GM12878 (cell line): Measurements from ENCODE around the gene SYN1. TPM values are rescaled to one million over a fixed set of nuclear protein-coding genes. Genes with fewer than 3 reads are reported as not detected.

Source experiments
- ATAC-seq: fragments of 200-7000 bp; cut with Tn5 transposase; 3 replicates; pipeline ENCODE4 v1.9.1; 2020; ENCODE audit warnings: mild to moderate bottlenecking, moderate library complexity
- Bru-seq: library from RNA; stranded (reverse); fragments of 400-500 nt; gene quantifications from one replicate; lab custom pipeline; 2021; lab: Mats Ljungman, UMichigan
- BruChase-seq, 2 experiments: library from RNA; stranded (reverse); fragments of 400-500 nt; gene quantifications; one replicate each; lab custom pipeline; 2021; lab: Mats Ljungman, UMichigan
- BruUV-seq: library from RNA; stranded (reverse); fragments of 400-500 nt; replicated peaks from 2 replicates; lab custom pipeline; 2021; lab: Mats Ljungman, UMichigan
- CTCF ChIA-PET: fragments of 300-600 bp; sonication (Branson Sonifier 250); formaldehyde crosslinking; extraction: SDS; loops from one replicate; lab custom pipeline; 2021; ENCODE audit warnings: inconsistent platforms; lab: Yijun Ruan, JAX
- POLR2A ChIA-PET: fragments of 350-600 bp; formaldehyde crosslinking; extraction: SDS; loops from one replicate; lab custom pipeline; 2021; ENCODE audit warnings: inconsistent platforms; lab: Charles Lee
- RAD21 ChIA-PET: fragments of 300-600 bp; sonication (Branson Sonifier 250); formaldehyde crosslinking; loops from one replicate; lab custom pipeline; 2023; ENCODE audit warnings: antibody characterized with exemption; ENCODE audit not compliant: unreplicated experiment; lab: Charles Lee
- SMC1A ChIA-PET: fragments of 300-600 bp; sonication (Branson Sonifier 250); formaldehyde crosslinking; loops from one replicate; lab custom pipeline; 2023; ENCODE audit not compliant: unreplicated experiment, uncharacterized antibody; lab: Charles Lee
- DNase-seq: peaks from one replicate; pipeline ENCODE4 v3.0.0-alpha.2; 2011; ENCODE audit warnings: low read depth, low spot score
- FAIRE-seq: peaks from 3 replicates; lab custom pipeline; 2011; peaks lifted over from hg19 to GRCh38; lab: Jason Lieb, UNC
- H2AFZ ChIP-seq: 2 replicates; pipeline ENCODE4 v1.6.0; 2011; ENCODE audit warnings: low read depth, low read length, control low read depth; ENCODE audit not compliant: control insufficient read depth
- H3K27ac ChIP-seq: 2 replicates; pipeline ENCODE4 v1.5.1; 2011; ENCODE audit warnings: control low read depth; ENCODE audit not compliant: control insufficient read depth, insufficient read depth
- H3K27me3 ChIP-seq, 2 experiments: replicated peaks in 1 of 2; 2 replicates each; pipeline versions ENCODE4 v1.6.0 to v1.6.1; 2011; ENCODE audit warnings: low read length in 1 of 2; ENCODE audit not compliant: control insufficient read depth in 2 of 2, insufficient read depth in 2 of 2
- H3K36me3 ChIP-seq, 2 experiments: 2 replicates each; pipeline ENCODE4 v1.5.1; 2011; ENCODE audit warnings: low read length in 1 of 2; ENCODE audit not compliant: control insufficient read depth in 2 of 2, insufficient read depth in 2 of 2
- H3K4me1 ChIP-seq: 2 replicates; pipeline ENCODE4 v1.6.1; 2011; ENCODE audit warnings: mild to moderate bottlenecking, low read length, moderate library complexity, mixed read lengths; ENCODE audit not compliant: control insufficient read depth, insufficient read depth
- H3K4me2 ChIP-seq: 2 replicates; pipeline ENCODE4 v1.6.0; 2011; ENCODE audit warnings: control low read depth; ENCODE audit not compliant: control insufficient read depth, insufficient read depth
- H3K4me3 ChIP-seq: fragments of 200-600 bp; sonication (generic); 2 replicates; pipeline ENCODE4 v1.5.1; 2016
- H3K79me2 ChIP-seq: 2 replicates; pipeline ENCODE4 v1.6.0; 2011; ENCODE audit warnings: low read length; ENCODE audit not compliant: control insufficient read depth, insufficient read depth
- H3K9ac ChIP-seq: 2 replicates; pipeline ENCODE4 v1.8.0; 2011; ENCODE audit warnings: low read length, control low read depth, mixed read lengths; ENCODE audit not compliant: control insufficient read depth, insufficient read depth
- H3K9me3 ChIP-seq: replicated peaks from 3 replicates; pipeline ENCODE4 v1.5.1; 2011; ENCODE audit warnings: mild to moderate bottlenecking, low read length; ENCODE audit not compliant: control insufficient read depth, insufficient read depth
- H4K20me1 ChIP-seq: 2 replicates; pipeline ENCODE4 v1.6.0; 2011; ENCODE audit not compliant: control insufficient read depth, insufficient read depth
- BACH1 ChIP-seq: fragments of 450-650 bp; IDR thresholded peaks from 2 replicates; pipeline ENCODE4 v1.6.1; 2017; ENCODE audit warnings: mild to moderate bottlenecking, borderline replicate concordance
- CHD1 ChIP-seq: IDR thresholded peaks from 2 replicates; pipeline ENCODE4 v1.6.1; 2012; ENCODE audit warnings: low read depth, low read length, improper control_type of control experiment
- FOXM1 ChIP-seq: IDR thresholded peaks from 2 replicates; pipeline ENCODE4 v1.6.1; 2012; ENCODE audit warnings: low read depth, mild to moderate bottlenecking, inconsistent platforms, low read length, moderate library complexity
- HDAC6 ChIP-seq: fragments of 200-600 bp; sonication (generic); IDR thresholded peaks from one replicate; pipeline ENCODE4 v1.8.0; 2017; ENCODE audit warnings: antibody characterized with exemption; ENCODE audit not compliant: unreplicated experiment
- HDGF ChIP-seq: fragments of 450-650 bp; IDR thresholded peaks from 2 replicates; pipeline ENCODE4 v1.6.1; 2016; ENCODE audit warnings: antibody characterized with exemption
- NBN ChIP-seq: fragments of 450-650 bp; IDR thresholded peaks from 2 replicates; pipeline ENCODE4 v1.6.1; 2016
- NFYA ChIP-seq: IDR thresholded peaks from 2 replicates; pipeline ENCODE4 v1.6.1; 2011; ENCODE audit warnings: low read depth, mild to moderate bottlenecking, low read length, improper control_type of control experiment, borderline replicate concordance
- NRF1 ChIP-seq: conservative IDR thresholded peaks from 2 replicates; pipeline ENCODE4 v1.6.1; 2011; ENCODE audit warnings: mild to moderate bottlenecking, low read depth, low read length, improper control_type of control experiment
- SIX5 ChIP-seq: IDR thresholded peaks from 2 replicates; pipeline ENCODE4 v1.6.1; 2011; ENCODE audit warnings: mild to moderate bottlenecking, low read depth, low read length, moderate library complexity; ENCODE audit not compliant: severe bottlenecking
- SKIL ChIP-seq: fragments of 450-650 bp; IDR thresholded peaks from 2 replicates; pipeline ENCODE4 v1.6.1; 2017; ENCODE audit warnings: mild to moderate bottlenecking, low read depth, inconsistent platforms; ENCODE audit not compliant: poor library complexity, severe bottlenecking
- ZNF24 ChIP-seq: fragments of 450-650 bp; IDR thresholded peaks from 2 replicates; pipeline ENCODE4 v1.6.1; 2017; ENCODE audit warnings: antibody characterized with exemption, mild to moderate bottlenecking
- ZSCAN29 ChIP-seq: fragments of 450-650 bp; IDR thresholded peaks from 2 replicates; pipeline ENCODE4 v1.6.1; 2017; ENCODE audit warnings: mild to moderate bottlenecking, moderate library complexity
- WGBS: methylation state at CpG from one replicate; pipeline ENCODE4 v1.1.6; 2016; ENCODE audit warnings: low lambda C conversion rate; ENCODE audit not compliant: insufficient replicate concordance, insufficient coverage; ENCODE audit errors: missing lambda C conversion rate; 5-methylcytosine and 5-hydroxymethylcytosine counted together
- in situ Hi-C: fragments of 300-500 bp; cut with MboI; formaldehyde crosslinking; loops from 9 replicates; pipeline ENCODE4 v1.14.3; 2018; ENCODE audit warnings: mixed read lengths
- intact Hi-C: fragments of 100-400 bp; cut with micrococcal nuclease; formaldehyde crosslinking; loops from one replicate; pipeline ENCODE4 v1.14.2; 2022; ENCODE audit not compliant: unreplicated experiment
- long read RNA-seq, 2 experiments: library from polyadenylated mRNA; unstranded; transcript quantifications; one replicate each; pipeline ENCODE4 v2.0.0, GENCODE V29; 2019 to 2020
- polyA minus RNA-seq, 3 experiments: library from RNA; depleted of rRNA, polyadenylated mRNA; stranded (reverse); fragments of >200 nt; gene quantifications; 2 replicates each; pipeline ENCODE4 v1.2.3, GENCODE V29; 2011
- polyA plus RNA-seq, 11 experiments: library from polyadenylated mRNA; depleted of rRNA in 4 of 11; unstranded in 6 of 11; stranded (reverse) in 5 of 11; fragments of >200 nt; fragmentation: Nextera tagmentation in 4 of 11; fragmentation: Illumina TruSeq in 1 of 11; extraction: Ambion mirVana in 4 of 11; extraction: Trizol in 1 of 11; gene quantifications; 1 replicate in 1 of 11; 2 replicates in 10 of 11; pipeline versions ENCODE4 v1.2.1 to v1.2.3, GENCODE V29; 2011 to 2016; ENCODE audit warnings: inconsistent platforms in 2 of 11, missing spikeins in 2 of 11, low read depth in 1 of 11
- total RNA-seq, 4 experiments: library from RNA; depleted of rRNA in 3 of 4; stranded (reverse); fragments of >200 nt in 3 of 4; fragmentation: Illumina TruSeq in 1 of 4; extraction: Trizol in 1 of 4; gene quantifications; 2 replicates each; pipeline versions ENCODE4 v1.2.1 to v1.2.3, GENCODE V29; 2013 to 2021
- TF ChIP-seq, protein P1 (sequence below): IDR thresholded peaks from 2 replicates; pipeline ENCODE4 v1.6.1; 2011; ENCODE audit warnings: borderline replicate concordance, low read depth, mild to moderate bottlenecking, moderate library complexity, low read length; ENCODE audit not compliant: insufficient read depth, poor library complexity, severe bottlenecking

The SYN1 gene
- 0.31 and 2.1 TPM in 2 replicates for total RNA-seq (2013; cell fraction: nucleolus; rRNA removed)
- total RNA-seq (2014; rRNA removed) (0.05 and 0.11 TPM in 2 replicates), total RNA-seq (2014; rRNA removed; fragmentation: Illumina TruSeq; extraction: Trizol) (not detected in 2 replicates), total RNA-seq (2021) (0.21 and 0.43 TPM in 2 replicates), polyA plus RNA-seq (2011; rRNA removed) (0.27 and 0.30 TPM in 2 replicates), polyA plus RNA-seq (2014; fragmentation: Illumina TruSeq; extraction: Trizol) (0.16 and 1.5 TPM in 2 replicates), polyA plus RNA-seq (2014; fragmentation: Nextera tagmentation; extraction: Ambion mirVana) (under 1 TPM in 1 of 2 experiments, not detected in 1; 0.09 TPM), polyA plus RNA-seq (2014; rRNA removed) (not detected in 2 replicates), polyA plus RNA-seq (2016; fragmentation: Nextera tagmentation; extraction: Ambion mirVana) (under 1 TPM; 0.09 to 0.57 TPM), polyA minus RNA-seq (2011; rRNA and poly(A)+ RNA removed) (0.37 and 0.57 TPM in 2 replicates), Bru-seq, nascent RNA (percentile 29 among the genes with signal in this experiment), BruChase-seq, experiment 1, labeled RNA remaining after a 6-hour chase (percentile 36 among the genes with signal in this experiment), BruChase-seq, experiment 2, labeled RNA remaining after a 2-hour chase (percentile 27 among the genes with signal in this experiment)
- polyA plus RNA-seq (2011; ENCODE audit: low read depth): 1.6 TPM
- polyA plus RNA-seq (2011; cell fraction: cytosol; rRNA removed): 0.18 and 0.43 TPM in 2 replicates
- 0.13 and 0.19 TPM in 2 replicates for polyA plus RNA-seq (2011; cell fraction: nucleus; rRNA removed)
- polyA plus RNA-seq (2012): 1.2 and 1.3 TPM in 2 replicates
- polyA minus RNA-seq (2011; cell fraction: cytosol; rRNA and poly(A)+ RNA removed): not detected in 2 replicates
- 0.12 and 0.29 TPM in 2 replicates for polyA minus RNA-seq (2011; cell fraction: nucleus; rRNA and poly(A)+ RNA removed)
- long read RNA-seq, experiment 1: 0 reads
- long read RNA-seq, experiment 2: 0 reads

DNA sequence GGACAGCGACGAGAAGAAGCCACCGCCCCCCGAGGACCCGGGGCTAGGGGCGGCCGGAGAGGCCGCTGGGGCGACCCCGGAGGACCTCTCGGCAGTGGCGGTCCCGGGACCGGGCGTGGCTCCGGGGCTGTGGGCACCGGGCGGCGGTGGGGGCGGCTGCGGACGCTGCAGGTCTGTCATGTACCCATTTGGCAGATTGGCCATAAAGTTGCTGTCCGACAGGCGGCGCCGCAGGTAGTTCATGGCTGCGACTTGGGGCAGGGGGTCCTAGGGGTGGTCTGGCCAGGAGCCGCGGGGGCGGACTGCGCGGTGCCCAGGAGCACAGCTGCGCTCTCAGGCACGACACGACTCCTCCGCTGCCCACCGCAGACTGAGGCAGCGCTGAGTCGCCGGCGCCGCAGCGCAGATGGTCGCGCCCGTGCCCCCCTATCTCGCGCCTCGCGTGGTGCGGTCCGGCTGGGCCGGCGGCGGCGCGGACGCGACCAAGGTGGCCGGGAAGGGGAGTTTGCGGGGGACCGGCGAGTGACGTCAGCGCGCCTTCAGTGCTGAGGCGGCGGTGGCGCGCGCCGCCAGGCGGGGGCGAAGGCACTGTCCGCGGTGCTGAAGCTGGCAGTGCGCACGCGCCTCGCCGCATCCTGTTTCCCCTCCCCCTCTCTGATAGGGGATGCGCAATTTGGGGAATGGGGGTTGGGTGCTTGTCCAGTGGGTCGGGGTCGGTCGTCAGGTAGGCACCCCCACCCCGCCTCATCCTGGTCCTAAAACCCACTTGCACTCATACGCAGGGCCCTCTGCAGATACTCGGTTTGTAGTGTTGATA lies at the start of gene SYN1:
SYN1 (minus strand) TSS at position 372 of the 817 bp plus-strand sequence; CDS start at position 243, 129 bp downstream.
- Histone ChIP-seq H3K4me3 (no peak within 1 kb of the TSS), H3K4me1 (no peaks in the 10 kb centered on the region), H3K79me2 (no peaks in the 10 kb centered on the region), H4K20me1 (no peaks in the 10 kb centered on the region; the same call in 1 of the 2 replicates), H3K27me3 (no peaks in the 10 kb centered on the region), H3K9ac (no peak within 1 kb of the TSS), H2AFZ (no peak within 1 kb of the TSS), H3K9me3 (no peaks in the 10 kb centered on the region; the same call in 2 of the 3 replicates), H3K4me2 (peak within 1 kb of the TSS; percentile 3; the same call in 1 of the 2 replicates), H3K36me3 (no peaks in the 10 kb centered on the region), H3K27ac (no peak within 1 kb of the TSS)
- ATAC-seq (peak; percentile 93), DNase-seq (no peak), FAIRE-seq (no peak)
- no TSS peak for BruUV-seq
- CTCF ChIA-PET: interaction anchor here (1.2 kb wide), 1 partner anchor 25 kb away, joined by 3 read pairs; no protein-coding TSS in a partner anchor
- in situ Hi-C loops (no loop called here), intact Hi-C loops (no loop called here)
- 38% methylated on average over 55 of the region's 88 CpGs for WGBS
- SMC1A ChIA-PET: interaction anchor here (1.3 kb wide), 1 partner anchor 37 kb away, joined by 3 read pairs; the partner anchor contains the start of gene TIMP1
- RAD21 ChIA-PET: no interaction called here
- POLR2A ChIA-PET: no interaction called here
- TF ChIP-seq HDAC6: no peak
- TF ChIP-seq SKIL: no peak
- no peak for TF ChIP-seq NFYA
- no peak for TF ChIP-seq ZNF24
- TF ChIP-seq NBN: no peak
- peak; percentile 97 for TF ChIP-seq CHD1
- TF ChIP-seq, protein P1, sequence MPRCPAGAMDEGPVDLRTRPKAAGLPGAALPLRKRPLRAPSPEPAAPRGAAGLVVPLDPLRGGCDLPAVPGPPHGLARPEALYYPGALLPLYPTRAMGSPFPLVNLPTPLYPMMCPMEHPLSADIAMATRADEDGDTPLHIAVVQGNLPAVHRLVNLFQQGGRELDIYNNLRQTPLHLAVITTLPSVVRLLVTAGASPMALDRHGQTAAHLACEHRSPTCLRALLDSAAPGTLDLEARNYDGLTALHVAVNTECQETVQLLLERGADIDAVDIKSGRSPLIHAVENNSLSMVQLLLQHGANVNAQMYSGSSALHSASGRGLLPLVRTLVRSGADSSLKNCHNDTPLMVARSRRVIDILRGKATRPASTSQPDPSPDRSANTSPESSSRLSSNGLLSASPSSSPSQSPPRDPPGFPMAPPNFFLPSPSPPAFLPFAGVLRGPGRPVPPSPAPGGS: no peak
- TF ChIP-seq SIX5: peak; percentile 23
- TF ChIP-seq HDGF: no peak
- TF ChIP-seq BACH1: peak; percentile 64; the same call in 1 of the 2 replicates
- TF ChIP-seq NRF1: peak; percentile 47; the same call in 1 of the 2 replicates
- TF ChIP-seq ZSCAN29: no peak
- no peak for TF ChIP-seq FOXM1
